Umbilical cord (tissue), 2 donors: ENCODE results near the gene CYP4A22. TPM values are rescaled to one million over a fixed set of nuclear protein-coding genes. Genes with fewer than 3 reads are reported as not detected.
"Not testable (repeated sequence)": the region's sequence is repeated elsewhere in the genome, so short reads cannot be mapped to it uniquely, and the experiment has no call there.

Source experiments
- DNase-seq: peaks from one replicate; pipeline ENCODE4 v3.0.0-alpha.2; 2015; ENCODE audit warnings: low spot score
- total RNA-seq: library from RNA; depleted of rRNA; stranded (reverse); fragments of >200 nt; gene quantifications from one replicate; pipeline ENCODE4 v1.2.3, GENCODE V29; 2014; ENCODE audit warnings: low replicate concordance; ENCODE audit not compliant: insufficient read depth

The CYP4A22 gene
- total RNA-seq, 1 donor from 2014 or later: not detected

- no peak for DNase-seq
These were observed 47.8 kb downstream of the CYP4A22 start for GRCh38 chr1:47184822-47185677.

- no peak for DNase-seq
These were observed 49.3 kb downstream of the CYP4A22 start for GRCh38 chr1:47186267-47187185.

GRCh38 chr1:47187231-47187925 lies 50.1 kb downstream of the CYP4A22 start:
- DNase-seq: no peak

GRCh38 chr1:47187926-47188250 lies 50.6 kb downstream of the CYP4A22 start:
- no peak for DNase-seq

GRCh38 chr1:47188791-47189785 lies 51.8 kb downstream of the CYP4A22 start:
- no peak for DNase-seq

GRCh38 chr1:47189844-47190508 lies 52.7 kb downstream of the CYP4A22 start, which contains the start of gene PDZK1IP1:
TSS of gene PDZK1IP1 (minus strand) at chr1:47190036. CDS start at chr1:47189932, 104 bp downstream.
- DNase-seq: peak; percentile 22

- DNase-seq: no peak
These were observed 53.2 kb downstream of the CYP4A22 start for GRCh38 chr1:47190509-47190855.

GRCh38 chr1:47190857-47191256 lies 53.6 kb downstream of the CYP4A22 start:
- DNase-seq: no peak

GRCh38 chr1:47191940-47192457 lies 54.8 kb downstream of the CYP4A22 start:
- DNase-seq: no peak

- DNase-seq: peak; percentile 74
These were observed 55.5 kb downstream of the CYP4A22 start for GRCh38 chr1:47192458-47193384.

GRCh38 chr1:47193496-47193895 lies 56.3 kb downstream of the CYP4A22 start:
- not testable (repeated sequence) for DNase-seq

GRCh38 chr1:47194311-47194710 lies 57.1 kb downstream of the CYP4A22 start:
- no peak for DNase-seq

- not testable (repeated sequence) for DNase-seq
These were observed 58.7 kb downstream of the CYP4A22 start for GRCh38 chr1:47195981-47196380.

- no peak for DNase-seq
These were observed 59.4 kb downstream of the CYP4A22 start for GRCh38 chr1:47196622-47197021.

- no peak for DNase-seq
These were observed 61.0 kb downstream of the CYP4A22 start for GRCh38 chr1:47198214-47198613.
